Caco-2 (cell line): Measurements from ENCODE around the gene CTCFL. TPM values are rescaled to one million over a fixed set of nuclear protein-coding genes. Genes with fewer than 3 reads are reported as not detected.
"Not testable (repeated sequence)": the region's sequence is repeated elsewhere in the genome, so short reads cannot be mapped to it uniquely, and the experiment has no call there.

Source experiments
- BruUV-seq: library from RNA; stranded (reverse); fragments of 400-500 nt; replicated peaks from 2 replicates; lab custom pipeline; 2021; lab: Mats Ljungman, UMichigan
- CTCF ChIA-PET: fragments of 300-600 bp; sonication (Branson Sonifier 250); formaldehyde crosslinking; loops from one replicate; lab custom pipeline; 2022; ENCODE audit warnings: antibody characterized with exemption; lab: Charles Lee
- POLR2A ChIA-PET: fragments of 300-600 bp; sonication (Branson Sonifier 250); formaldehyde crosslinking; loops from one replicate; lab custom pipeline; 2022; ENCODE audit warnings: antibody characterized with exemption; lab: Charles Lee
- DNase-seq, 2 experiments: peaks; one replicate each; pipeline versions ENCODE4 v3.0.0 to v3.0.0-alpha.2; 2020 to 2022
- H3K27me3 ChIP-seq: replicated peaks from 2 replicates; pipeline ENCODE4 v1.6.0; 2011; ENCODE audit warnings: low read length; ENCODE audit not compliant: control insufficient read depth, insufficient read depth
- H3K36me3 ChIP-seq: 2 replicates; pipeline ENCODE4 v1.5.1; 2011; ENCODE audit warnings: low read length; ENCODE audit not compliant: control insufficient read depth, insufficient read depth
- H3K4me1 ChIP-seq: fragments of 250-450 bp; sonication (Bioruptor Pico); 2 replicates; pipeline ENCODE4 v1.5.1; 2020; ENCODE audit warnings: mild to moderate bottlenecking
- H3K4me3 ChIP-seq: 2 replicates; pipeline ENCODE4 v1.5.1; 2011; ENCODE audit warnings: low read depth, mild to moderate bottlenecking, control low read depth, low read length
- H3K9me3 ChIP-seq: fragments of 250-450 bp; sonication (Bioruptor Pico); 2 replicates; pipeline ENCODE4 v1.5.1; 2020; ENCODE audit warnings: mild to moderate bottlenecking, moderate library complexity
- H3K27ac Mint-ChIP-seq: one replicate; pipeline ENCODE4 v1.8.0; 2022; ENCODE audit warnings: mixed read lengths; ENCODE audit not compliant: unreplicated experiment
- H3K27me3 Mint-ChIP-seq: one replicate; pipeline ENCODE4 v1.8.0; 2022; ENCODE audit warnings: mixed read lengths; ENCODE audit not compliant: insufficient read depth, unreplicated experiment
- H3K36me3 Mint-ChIP-seq: one replicate; pipeline ENCODE4 v1.8.0; 2022; ENCODE audit warnings: mild to moderate bottlenecking, mixed read lengths; ENCODE audit not compliant: insufficient read depth, unreplicated experiment
- H3K4me1 Mint-ChIP-seq: one replicate; pipeline ENCODE4 v1.8.0; 2022; ENCODE audit warnings: low read depth, mixed read lengths; ENCODE audit not compliant: unreplicated experiment
- H3K4me3 Mint-ChIP-seq: one replicate; pipeline ENCODE4 v1.8.0; 2022; ENCODE audit warnings: mild to moderate bottlenecking, moderate library complexity, mixed read lengths; ENCODE audit not compliant: unreplicated experiment
- H3K9me3 Mint-ChIP-seq: one replicate; pipeline ENCODE4 v1.8.0; 2022; ENCODE audit warnings: mixed read lengths; ENCODE audit not compliant: unreplicated experiment
- intact Hi-C: fragments of 100-400 bp; cut with micrococcal nuclease; formaldehyde crosslinking; loops from one replicate; pipeline ENCODE4 v1.10.0; 2022; ENCODE audit not compliant: unreplicated experiment
- total RNA-seq: library from RNA; stranded (reverse); gene quantifications from 2 replicates; pipeline ENCODE4 v1.2.3, GENCODE V29; 2022
- TF ChIP-seq, protein P1 (sequence below), 2 experiments: fragments of 200-600 bp in 1 of 2; IDR thresholded peaks; 1 replicate in 1 of 2; 2 replicates in 1 of 2; pipeline versions ENCODE4 v1.5.1 to v1.8.0; 2011 to 2022; ENCODE audit warnings: antibody characterized with exemption in 1 of 2, control low read depth in 1 of 2, inconsistent platforms in 1 of 2, low read depth in 1 of 2, low read length in 1 of 2, mild to moderate bottlenecking in 1 of 2, moderate library complexity in 1 of 2; ENCODE audit not compliant: insufficient read depth in 1 of 2, severe bottlenecking in 1 of 2, unreplicated experiment in 1 of 2

The CTCFL gene
- total RNA-seq, 1 experiment from 2014 or later = not detected

DNA sequence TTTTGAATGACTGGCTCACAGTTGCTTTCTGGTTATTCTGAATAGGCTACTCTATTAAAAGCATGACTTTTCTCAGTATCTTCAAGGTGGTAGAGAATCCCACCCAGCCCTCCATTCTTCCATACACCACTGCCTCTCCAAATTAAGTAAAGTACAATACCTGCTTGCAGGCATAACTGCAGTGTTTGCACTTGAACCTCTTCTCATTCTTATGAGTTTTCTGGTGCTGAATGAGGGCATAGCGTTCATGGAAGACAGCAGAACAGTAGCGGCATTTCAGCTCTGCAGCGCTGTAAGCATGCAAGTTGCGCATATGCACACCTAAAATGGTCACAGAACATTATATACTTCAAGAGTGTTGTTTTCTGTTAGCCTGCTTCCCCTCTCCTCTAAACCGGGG lies 12.5 kb downstream of the CTCFL start:
- H3K27me3 Mint-ChIP-seq = peaks cover 14% of the 10 kb centered on the region
- no peaks in the 10 kb centered on the region for H3K36me3 Mint-ChIP-seq
- Histone ChIP-seq H3K9me3 (no peaks in the 10 kb centered on the region), H3K36me3 (no peaks in the 10 kb centered on the region), H3K4me3 (no peak overlapping the region), H3K4me1 (no peaks in the 10 kb centered on the region), H3K27me3 (no peaks in the 10 kb centered on the region; the same call in 1 of the 2 replicates)
- no TSS peak for BruUV-seq
- no peak overlapping the region for H3K4me3 Mint-ChIP-seq
- TF ChIP-seq, protein P1, sequence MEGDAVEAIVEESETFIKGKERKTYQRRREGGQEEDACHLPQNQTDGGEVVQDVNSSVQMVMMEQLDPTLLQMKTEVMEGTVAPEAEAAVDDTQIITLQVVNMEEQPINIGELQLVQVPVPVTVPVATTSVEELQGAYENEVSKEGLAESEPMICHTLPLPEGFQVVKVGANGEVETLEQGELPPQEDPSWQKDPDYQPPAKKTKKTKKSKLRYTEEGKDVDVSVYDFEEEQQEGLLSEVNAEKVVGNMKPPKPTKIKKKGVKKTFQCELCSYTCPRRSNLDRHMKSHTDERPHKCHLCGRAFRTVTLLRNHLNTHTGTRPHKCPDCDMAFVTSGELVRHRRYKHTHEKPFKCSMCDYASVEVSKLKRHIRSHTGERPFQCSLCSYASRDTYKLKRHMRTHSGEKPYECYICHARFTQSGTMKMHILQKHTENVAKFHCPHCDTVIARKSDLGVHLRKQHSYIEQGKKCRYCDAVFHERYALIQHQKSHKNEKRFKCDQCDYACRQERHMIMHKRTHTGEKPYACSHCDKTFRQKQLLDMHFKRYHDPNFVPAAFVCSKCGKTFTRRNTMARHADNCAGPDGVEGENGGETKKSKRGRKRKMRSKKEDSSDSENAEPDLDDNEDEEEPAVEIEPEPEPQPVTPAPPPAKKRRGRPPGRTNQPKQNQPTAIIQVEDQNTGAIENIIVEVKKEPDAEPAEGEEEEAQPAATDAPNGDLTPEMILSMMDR (IDR thresholded peaks at IDR 0.05; ENCODE audit: insufficient read depth in 1 of 2, low read depth in 1 of 2, low read length in 1 of 2, severe bottlenecking in 1 of 2, unreplicated experiment in 1 of 2) = no peak
- no peak overlapping the region for H3K27ac Mint-ChIP-seq
- H3K4me1 Mint-ChIP-seq = no peaks in the 10 kb centered on the region
- POLR2A ChIA-PET = no interaction called here
- CTCF ChIA-PET = interaction anchor here (0.7 to 2.1 kb wide), 3 partner anchors 15 to 82 kb away, joined by 4 to 14 read pairs (median 5); no protein-coding TSS in a partner anchor
- no peak for DNase-seq
- intact Hi-C loops = no loop called here
- H3K9me3 Mint-ChIP-seq = no peaks in the 10 kb centered on the region

DNA sequence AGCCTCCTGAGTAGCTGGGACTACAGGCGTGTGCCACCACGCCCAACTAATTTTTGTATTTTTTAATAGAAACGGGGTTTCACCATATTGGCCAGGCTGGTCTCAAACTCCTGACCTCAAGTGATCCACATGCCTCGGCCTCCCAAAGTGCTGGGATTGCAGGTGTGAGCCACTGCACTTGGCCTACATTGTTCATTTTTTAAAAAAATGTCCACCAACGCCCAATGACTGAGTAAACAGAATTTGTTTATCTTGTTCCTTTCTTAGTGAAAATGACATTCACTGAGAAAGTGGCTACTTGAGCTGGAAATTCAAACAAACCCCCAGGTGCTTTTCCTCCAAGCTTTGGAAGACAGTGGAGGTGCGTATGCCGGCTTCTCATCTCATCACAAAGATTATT lies 13.2 kb downstream of the CTCFL start:
- DNase-seq, intact Hi-C loops, POLR2A ChIA-PET, H3K36me3 Mint-ChIP-seq, H3K4me1 ChIP-seq, H3K9me3 Mint-ChIP-seq, H3K4me3 ChIP-seq, H3K9me3 ChIP-seq, H3K4me3 Mint-ChIP-seq, BruUV-seq, H3K36me3 ChIP-seq, H3K27me3 ChIP-seq, H3K27ac Mint-ChIP-seq, H3K4me1 Mint-ChIP-seq: not testable (repeated sequence)
- CTCF ChIA-PET = interaction anchor here (0.7 to 2.0 kb wide), 4 partner anchors 13 to 83 kb away, joined by 5 to 6 read pairs (median 6); no protein-coding TSS in a partner anchor
- peaks cover 10% of the 10 kb centered on the region for H3K27me3 Mint-ChIP-seq

DNA sequence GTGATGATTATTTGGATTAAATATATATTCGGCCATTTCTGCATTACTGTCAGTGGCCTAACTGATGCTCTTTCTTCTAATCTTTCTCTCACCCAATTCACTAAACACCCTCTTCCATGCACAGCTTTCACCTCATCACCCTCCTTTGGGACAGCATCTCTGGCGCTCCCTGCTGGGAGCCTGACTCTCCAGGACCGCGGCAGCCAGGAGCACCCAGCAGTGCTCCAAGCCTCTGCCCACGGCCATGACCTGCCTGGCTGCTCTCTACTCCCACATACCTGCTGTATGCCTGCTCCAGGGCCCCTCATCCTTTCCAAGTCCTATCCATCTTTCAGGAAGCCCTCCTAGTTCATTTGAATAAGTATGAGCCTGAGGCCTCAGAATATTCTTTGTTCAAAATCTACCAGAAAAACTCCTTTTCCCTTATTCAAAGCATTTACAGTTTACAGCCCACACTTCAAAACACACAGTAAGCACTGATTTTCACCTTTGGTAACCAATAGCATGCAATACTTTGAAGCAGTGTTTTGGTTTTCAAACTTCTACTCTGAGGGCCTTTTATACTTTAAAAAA lies 15.2 kb downstream of the CTCFL start:
- CTCF ChIA-PET = interaction anchor here (0.6 to 2.4 kb wide), 4 partner anchors 11 to 702 kb away, joined by 3 to 12 read pairs (median 4); no protein-coding TSS in a partner anchor
- POLR2A ChIA-PET = no interaction called here
- Mint-ChIP-seq H3K4me1 (no peaks in the 10 kb centered on the region), H3K27me3 (peaks cover 13% of the 10 kb centered on the region), H3K36me3 (no peaks in the 10 kb centered on the region), H3K9me3 (no peaks in the 10 kb centered on the region), H3K27ac (no peak overlapping the region), H3K4me3 (no peak overlapping the region)
- H3K4me1 ChIP-seq = no peaks in the 10 kb centered on the region
- H3K4me3 ChIP-seq = no peak overlapping the region
- no TSS peak for BruUV-seq
- intact Hi-C loops = loop anchor here (1.0 kb wide), 1 partner anchor 10 kb away; no protein-coding TSS in a partner anchor
- H3K9me3 ChIP-seq = no peaks in the 10 kb centered on the region
- H3K27me3 ChIP-seq = no peaks in the 10 kb centered on the region; the same call in none of the 2 replicates
- TF ChIP-seq, protein P1 (IDR thresholded peaks at IDR 0.05; ENCODE audit: insufficient read depth in 1 of 2, low read depth in 1 of 2, low read length in 1 of 2, severe bottlenecking in 1 of 2, unreplicated experiment in 1 of 2) = peak; percentile 77 to 79
- H3K36me3 ChIP-seq = no peaks in the 10 kb centered on the region
- peak in 1 of 2 experiments; percentile 73 for DNase-seq
